Activated CD4-positive, alpha-beta T cell treated with anti-CD3 and anti-CD28 coated beads, Interleukin-2, amount 10 ng/mL, durations not matched to agents 7 days and 5 days (primary cell): ENCODE measurements around the gene ARHGEF7. TPM values are rescaled to one million over a fixed set of nuclear protein-coding genes. Genes with fewer than 3 reads are reported as not detected.
"Not testable (repeated sequence)": the region's sequence is repeated elsewhere in the genome, so short reads cannot be mapped to it uniquely, and the experiment has no call there.

ENCODE experiments used
- CTCF ChIA-PET: fragments of 350-600 bp; sonication (Branson Sonifier 250); formaldehyde crosslinking; loops from one replicate; lab custom pipeline; 2021; ENCODE audit warnings: antibody characterized with exemption; lab: Charles Lee
- POLR2A ChIA-PET: fragments of 350-600 bp; sonication (Branson Sonifier 250); formaldehyde crosslinking; loops from one replicate; lab custom pipeline; 2021; ENCODE audit warnings: antibody characterized with exemption; lab: Charles Lee
- DNase-seq: peaks from one replicate; pipeline ENCODE4 v3.0.0-alpha.2; 2020
- H3K27ac Mint-ChIP-seq: one replicate; pipeline ENCODE4 v1.8.0; 2021; ENCODE audit warnings: mild to moderate bottlenecking, moderate library complexity, mixed read lengths
- H3K27me3 Mint-ChIP-seq: one replicate; pipeline ENCODE4 v1.8.0; 2021; ENCODE audit warnings: mixed read lengths
- H3K36me3 Mint-ChIP-seq: one replicate; pipeline ENCODE4 v1.8.0; 2021; ENCODE audit warnings: low read depth, mixed read lengths
- H3K4me1 Mint-ChIP-seq: one replicate; pipeline ENCODE4 v1.8.0; 2021; ENCODE audit warnings: mixed read lengths
- H3K4me3 Mint-ChIP-seq: one replicate; pipeline ENCODE4 v1.8.0; 2021; ENCODE audit warnings: mild to moderate bottlenecking, moderate library complexity, mixed read lengths
- H3K9me3 Mint-ChIP-seq: one replicate; pipeline ENCODE4 v1.8.0; 2021; ENCODE audit warnings: mixed read lengths
- total RNA-seq, 2 experiments: library from RNA; stranded (reverse); gene quantifications; one replicate each; pipeline ENCODE4 v1.2.3, GENCODE V29; 2021

ARHGEF7 gene
- total RNA-seq, 2 experiments from 2014 or later, result 64.5 to 72.2 TPM

DNA sequence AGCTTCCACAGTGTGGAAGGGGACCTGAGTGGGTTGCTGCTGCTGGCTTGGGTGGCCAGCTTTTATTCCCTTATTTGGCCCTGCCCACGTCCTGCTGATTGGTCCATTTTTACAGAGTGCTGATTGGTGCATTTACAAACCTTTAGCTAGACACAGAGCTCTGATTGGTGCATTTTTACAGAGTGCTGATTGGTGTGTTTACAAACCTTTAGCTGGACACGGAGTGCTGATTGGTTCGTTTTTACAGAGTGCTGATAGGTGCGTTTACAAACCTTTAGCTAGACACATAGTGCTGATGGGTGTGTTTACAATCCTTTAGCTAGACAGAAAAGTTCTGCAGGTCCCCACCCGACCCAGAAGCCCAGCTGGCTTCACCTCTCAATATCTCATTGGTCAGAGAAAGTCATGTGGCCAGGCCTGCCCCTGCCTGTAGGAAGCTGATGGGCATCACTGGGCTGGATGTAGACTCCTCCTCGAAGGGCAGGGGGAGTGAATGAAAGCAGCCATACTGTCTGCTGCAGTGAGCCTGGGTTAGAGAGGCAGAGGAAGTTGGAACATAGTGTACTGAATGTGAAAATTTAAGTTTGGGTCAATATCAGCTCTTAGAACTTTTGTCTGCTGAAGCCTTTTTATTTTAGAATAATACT, 83.7 kb downstream of the ARHGEF7 start:
- H3K27me3 Mint-ChIP-seq, H3K27ac Mint-ChIP-seq, H3K4me3 Mint-ChIP-seq, POLR2A ChIA-PET, H3K9me3 Mint-ChIP-seq, DNase-seq: not testable (repeated sequence)
- Mint-ChIP-seq H3K4me1 (peaks cover 48% of the 10 kb centered on the region), H3K36me3 (peaks cover 50% of the 10 kb centered on the region)
- CTCF ChIA-PET, result interaction anchor here (0.7 to 1.3 kb wide), 2 partner anchors 9 to 19 kb away, joined by 3 read pairs; no protein-coding TSS in a partner anchor

DNA sequence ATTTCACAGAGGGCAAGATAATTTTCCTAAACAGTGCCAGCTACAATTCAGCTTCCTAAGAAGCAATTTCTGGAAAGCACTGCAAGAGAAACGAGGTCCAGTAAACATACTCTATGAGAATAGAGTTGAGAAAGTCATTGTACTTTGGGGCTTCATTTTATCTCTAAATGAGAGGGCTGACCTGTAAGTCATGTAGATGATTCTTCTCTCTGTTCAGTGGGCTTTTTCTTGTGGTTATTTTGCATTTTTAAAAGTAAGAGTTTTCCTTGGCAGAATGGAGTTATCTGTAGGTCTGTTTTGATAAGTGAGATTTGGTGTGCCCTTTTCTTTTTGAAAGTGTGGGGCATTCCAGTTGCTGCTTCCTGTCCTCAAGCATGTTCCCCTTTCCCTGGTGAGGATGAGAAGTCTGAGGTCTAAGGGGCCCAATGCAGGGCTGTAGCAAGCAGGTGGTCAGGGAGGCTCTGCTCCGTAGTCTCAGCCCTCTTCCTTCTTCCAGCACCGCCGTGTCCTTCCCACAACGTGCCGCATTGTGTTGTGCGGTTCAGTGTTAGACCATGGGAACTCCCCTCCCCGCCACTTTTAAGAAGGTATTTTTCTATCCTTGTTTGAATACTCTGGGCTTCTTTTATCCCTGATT, 86.3 kb downstream of the ARHGEF7 start:
- ChIA-PET CTCF (interaction anchor here (1.5 kb wide), 1 partner anchor 18 kb away, joined by 3 read pairs; no protein-coding TSS in a partner anchor), POLR2A (no interaction called here)
- no peak overlapping the region for H3K27ac Mint-ChIP-seq

DNA sequence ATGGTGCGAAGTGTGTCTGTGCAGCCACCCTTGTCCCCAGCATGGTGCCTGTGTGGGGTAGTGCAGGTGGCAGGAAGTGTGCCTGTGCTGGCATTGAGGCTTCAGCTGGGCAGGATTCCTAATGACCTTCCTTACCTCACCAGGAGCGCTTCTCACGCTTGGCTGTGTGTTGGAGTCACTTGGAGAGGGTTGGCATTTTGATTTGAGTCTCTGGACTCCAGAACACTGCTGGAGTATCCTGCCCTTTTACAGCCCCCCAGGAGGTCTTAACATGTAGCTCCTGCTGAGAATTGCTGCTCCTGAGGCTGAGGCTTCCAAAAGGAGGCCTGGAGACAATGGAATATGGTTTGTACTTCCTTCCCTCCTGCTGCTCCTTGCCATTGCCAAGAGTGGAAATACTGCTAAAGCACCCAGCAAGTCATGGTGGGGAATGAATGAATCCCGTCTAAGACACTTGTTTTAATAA, 87.1 kb downstream of the ARHGEF7 start:
- H3K27me3 Mint-ChIP-seq, result no peaks in the 10 kb centered on the region
- H3K36me3 Mint-ChIP-seq, result peaks cover 45% of the 10 kb centered on the region
- no peak overlapping the region for H3K4me3 Mint-ChIP-seq
- ChIA-PET CTCF (interaction anchor here (0.7 kb wide), 1 partner anchor 347 kb away, joined by 3 read pairs; no protein-coding TSS in a partner anchor), POLR2A (no interaction called here)
- DNase-seq, result no peak
- no peak overlapping the region for H3K27ac Mint-ChIP-seq
- peaks cover 50% of the 10 kb centered on the region for H3K4me1 Mint-ChIP-seq
- peaks cover 9% of the 10 kb centered on the region for H3K9me3 Mint-ChIP-seq

More for the DNA sequence above, 86.3 kb downstream of the ARHGEF7 start:
- Mint-ChIP-seq H3K4me3 (no peak overlapping the region), H3K36me3 (peaks cover 48% of the 10 kb centered on the region), H3K27me3 (no peaks in the 10 kb centered on the region), H3K4me1 (peaks cover 50% of the 10 kb centered on the region), H3K9me3 (peaks cover 9% of the 10 kb centered on the region)
- no peak for DNase-seq

DNA sequence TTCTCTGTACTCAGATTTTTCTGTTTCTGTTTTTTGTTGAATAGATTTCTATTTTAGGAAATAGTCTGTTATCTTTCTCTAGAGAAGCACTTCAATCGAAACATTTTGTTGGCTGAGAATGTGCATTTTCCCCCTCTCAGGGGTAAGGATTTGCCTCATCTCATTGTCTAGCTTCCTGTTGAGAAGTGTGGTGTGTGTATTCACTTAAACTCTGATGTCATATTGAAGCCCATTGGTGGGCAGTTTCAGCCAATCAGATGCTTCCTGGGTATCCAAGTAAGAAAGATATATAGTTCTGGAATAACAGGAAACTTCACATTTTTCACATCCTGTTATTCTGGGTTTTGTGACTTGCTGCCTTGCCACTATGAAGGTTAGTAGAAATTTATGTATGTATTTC, 87.6 kb downstream of the ARHGEF7 start:
- Mint-ChIP-seq H3K27me3 (no peaks in the 10 kb centered on the region), H3K27ac (no peak overlapping the region), H3K4me3 (no peak overlapping the region), H3K4me1 (peaks cover 52% of the 10 kb centered on the region), H3K36me3 (peaks cover 39% of the 10 kb centered on the region), H3K9me3 (peaks cover 5% of the 10 kb centered on the region)
- ChIA-PET CTCF (interaction anchor here (0.7 to 1.0 kb wide), 2 partner anchors 135 to 347 kb away, joined by 3 to 8 read pairs; no protein-coding TSS in a partner anchor), POLR2A (no interaction called here)
- DNase-seq, result no peak

DNA sequence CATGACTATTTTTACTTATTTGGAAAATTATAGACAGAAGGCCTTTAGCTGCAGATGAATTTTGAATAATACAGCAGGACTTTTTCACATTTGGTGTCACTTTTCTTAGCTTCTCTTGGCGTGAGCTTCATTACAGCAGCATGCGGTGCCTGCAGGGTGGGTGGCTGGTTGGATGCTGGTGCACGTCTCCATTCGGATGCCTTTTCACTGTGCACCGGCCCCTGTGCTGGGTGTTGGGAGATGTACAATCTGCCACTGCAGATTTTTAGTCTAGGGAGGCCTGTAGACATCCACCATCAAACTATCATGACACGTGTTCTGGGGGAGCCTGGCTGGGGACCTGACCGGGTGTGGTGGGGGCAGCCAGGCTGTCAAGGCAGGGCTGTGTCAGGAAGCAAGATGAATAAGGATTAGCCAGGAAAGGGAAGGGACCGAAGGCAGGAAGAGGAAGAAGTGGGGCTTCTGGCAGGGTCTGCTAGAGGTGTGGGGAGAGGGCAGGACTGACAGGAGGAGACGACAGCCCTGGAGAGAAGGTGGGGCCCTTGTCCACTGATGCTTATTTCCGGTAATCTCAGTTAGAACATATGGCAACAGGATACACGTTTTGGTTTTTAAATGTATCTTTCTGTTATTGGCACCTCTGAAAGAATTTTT, 88.8 kb downstream of the ARHGEF7 start:
- H3K4me1 Mint-ChIP-seq, result peaks cover 51% of the 10 kb centered on the region
- peaks cover 29% of the 10 kb centered on the region for H3K36me3 Mint-ChIP-seq
- no peak overlapping the region for H3K4me3 Mint-ChIP-seq
- H3K27ac Mint-ChIP-seq, result peak overlapping the region; percentile 12
- no peaks in the 10 kb centered on the region for H3K9me3 Mint-ChIP-seq
- H3K27me3 Mint-ChIP-seq, result no peaks in the 10 kb centered on the region
- ChIA-PET POLR2A (no interaction called here), CTCF (interaction anchor here (1.0 kb wide), 1 partner anchor 136 kb away, joined by 8 read pairs; no protein-coding TSS in a partner anchor)
- DNase-seq, result no peak

DNA sequence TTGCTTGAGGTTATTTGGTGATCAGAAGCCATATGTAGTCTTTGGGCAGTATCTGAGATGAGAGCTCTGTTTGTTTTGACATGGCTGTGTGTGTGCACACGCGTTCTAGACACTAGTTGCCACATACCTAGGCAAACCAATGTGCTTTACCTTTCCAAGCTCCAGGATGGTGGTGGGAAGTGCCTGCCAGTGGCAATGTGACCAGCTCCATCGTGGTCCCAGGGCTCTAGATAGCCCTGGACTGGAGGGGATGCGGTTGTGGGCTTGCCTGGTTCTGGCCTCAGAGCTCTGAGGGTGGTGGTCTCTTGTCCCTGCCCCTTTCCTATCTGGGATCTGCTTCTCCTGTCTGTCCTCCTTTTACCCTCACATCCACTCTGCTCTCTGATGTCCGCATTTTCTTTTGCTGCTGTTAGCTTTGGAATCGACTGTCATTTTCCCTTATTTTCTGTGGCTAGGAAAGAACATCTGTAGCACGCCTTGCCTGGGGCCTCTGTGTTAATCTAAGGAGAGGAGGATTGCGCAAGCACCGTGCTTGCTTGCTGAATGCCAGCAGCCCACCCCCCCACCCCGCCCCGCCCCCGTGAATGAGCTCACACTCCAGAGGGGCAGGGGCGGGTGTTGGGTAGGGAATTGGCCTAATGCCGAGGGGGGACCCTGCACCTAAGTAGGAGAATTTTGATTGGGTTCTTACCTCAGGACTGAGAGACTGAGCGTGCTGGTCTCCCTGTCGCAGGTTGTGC, 89.5 kb downstream of the ARHGEF7 start:
- ChIA-PET CTCF (no interaction called here), POLR2A (no interaction called here)
- Mint-ChIP-seq H3K27ac (peak overlapping the region; percentile 27), H3K9me3 (no peaks in the 10 kb centered on the region), H3K4me3 (no peak overlapping the region), H3K4me1 (peaks cover 47% of the 10 kb centered on the region), H3K27me3 (no peaks in the 10 kb centered on the region), H3K36me3 (peaks cover 24% of the 10 kb centered on the region)
- no peak for DNase-seq

DNA sequence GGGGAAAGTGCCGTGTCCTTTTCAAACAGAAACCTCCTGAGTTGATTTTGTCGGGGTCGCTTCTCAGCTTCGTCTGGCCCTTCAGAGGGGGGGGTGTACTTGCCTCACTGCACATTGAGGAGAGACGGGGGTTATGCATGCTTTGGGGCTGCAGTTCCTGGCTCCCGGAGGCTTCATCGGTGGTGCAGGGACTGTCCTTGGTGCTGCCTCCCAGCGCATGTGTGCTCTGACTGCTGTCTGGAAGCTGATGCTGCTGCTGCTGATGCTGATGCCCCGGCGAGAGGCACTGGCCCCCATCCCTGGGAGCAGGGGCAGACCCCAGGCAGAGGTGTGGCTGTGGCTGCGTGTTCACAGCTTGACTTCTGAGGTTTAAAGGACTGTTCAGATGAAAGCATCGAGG, 91.0 kb downstream of the ARHGEF7 start:
- H3K27ac Mint-ChIP-seq, result no peak overlapping the region

DNA sequence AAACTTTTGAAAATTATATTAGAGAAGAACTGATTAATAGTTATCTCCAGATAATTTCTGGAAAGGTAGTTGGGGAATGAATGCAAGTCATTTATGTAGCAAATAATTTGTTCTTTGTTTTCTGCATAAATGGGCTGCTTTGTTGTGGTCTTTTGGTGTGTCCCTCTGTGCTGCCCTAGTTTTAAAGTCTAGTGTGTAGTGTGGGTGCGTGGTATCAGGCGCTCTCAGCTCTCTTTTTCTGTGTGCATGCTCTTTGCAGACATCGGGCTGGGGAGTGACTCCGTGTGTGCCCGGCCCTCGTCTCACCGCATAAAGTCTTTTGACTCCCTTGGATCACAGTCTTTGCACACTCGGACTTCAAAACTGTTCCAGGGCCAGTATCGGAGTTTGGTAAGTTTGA, 94.5 kb downstream of the ARHGEF7 start:
- H3K36me3 Mint-ChIP-seq, result peaks cover 18% of the 10 kb centered on the region
- peaks cover 13% of the 10 kb centered on the region for H3K4me1 Mint-ChIP-seq
- H3K27me3 Mint-ChIP-seq, result no peaks in the 10 kb centered on the region
- H3K4me3 Mint-ChIP-seq, result no peak overlapping the region
- ChIA-PET POLR2A (no interaction called here), CTCF (no interaction called here)
- H3K9me3 Mint-ChIP-seq, result no peaks in the 10 kb centered on the region
- DNase-seq, result no peak
- no peak overlapping the region for H3K27ac Mint-ChIP-seq

More for the DNA sequence above, 91.0 kb downstream of the ARHGEF7 start:
- H3K36me3 Mint-ChIP-seq, result peaks cover 16% of the 10 kb centered on the region
- ChIA-PET CTCF (interaction anchor here (0.9 kb wide), 1 partner anchor 138 kb away, joined by 3 read pairs; no protein-coding TSS in a partner anchor), POLR2A (no interaction called here)
- no peak for DNase-seq
- H3K27me3 Mint-ChIP-seq, result no peaks in the 10 kb centered on the region
- H3K9me3 Mint-ChIP-seq, result no peaks in the 10 kb centered on the region
- no peak overlapping the region for H3K4me3 Mint-ChIP-seq
- H3K4me1 Mint-ChIP-seq, result peaks cover 37% of the 10 kb centered on the region

DNA sequence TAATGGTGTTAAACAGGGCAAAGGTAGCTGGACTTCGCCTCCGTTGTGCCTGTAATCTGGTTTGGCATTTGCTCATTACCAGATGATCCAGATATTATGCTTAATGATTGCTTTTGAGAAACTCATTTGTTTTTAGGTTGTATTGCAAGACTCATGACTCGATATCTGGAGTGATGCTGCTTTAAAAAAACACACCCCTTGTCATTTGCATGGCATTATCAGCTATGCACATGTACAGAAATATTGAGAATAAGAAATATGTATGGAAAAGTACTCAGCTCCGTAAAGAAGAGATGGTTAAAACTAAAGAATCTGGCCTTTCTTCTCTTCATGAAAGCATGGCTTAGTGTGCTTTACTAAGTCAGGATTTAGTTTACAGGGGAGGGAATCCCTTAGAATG, 95.0 kb downstream of the ARHGEF7 start:
- ChIA-PET POLR2A (no interaction called here), CTCF (no interaction called here)
- Mint-ChIP-seq H3K4me1 (peaks cover 12% of the 10 kb centered on the region), H3K9me3 (no peaks in the 10 kb centered on the region), H3K36me3 (peaks cover 18% of the 10 kb centered on the region), H3K27me3 (no peaks in the 10 kb centered on the region), H3K4me3 (no peak overlapping the region), H3K27ac (no peak overlapping the region)
- no peak for DNase-seq

DNA sequence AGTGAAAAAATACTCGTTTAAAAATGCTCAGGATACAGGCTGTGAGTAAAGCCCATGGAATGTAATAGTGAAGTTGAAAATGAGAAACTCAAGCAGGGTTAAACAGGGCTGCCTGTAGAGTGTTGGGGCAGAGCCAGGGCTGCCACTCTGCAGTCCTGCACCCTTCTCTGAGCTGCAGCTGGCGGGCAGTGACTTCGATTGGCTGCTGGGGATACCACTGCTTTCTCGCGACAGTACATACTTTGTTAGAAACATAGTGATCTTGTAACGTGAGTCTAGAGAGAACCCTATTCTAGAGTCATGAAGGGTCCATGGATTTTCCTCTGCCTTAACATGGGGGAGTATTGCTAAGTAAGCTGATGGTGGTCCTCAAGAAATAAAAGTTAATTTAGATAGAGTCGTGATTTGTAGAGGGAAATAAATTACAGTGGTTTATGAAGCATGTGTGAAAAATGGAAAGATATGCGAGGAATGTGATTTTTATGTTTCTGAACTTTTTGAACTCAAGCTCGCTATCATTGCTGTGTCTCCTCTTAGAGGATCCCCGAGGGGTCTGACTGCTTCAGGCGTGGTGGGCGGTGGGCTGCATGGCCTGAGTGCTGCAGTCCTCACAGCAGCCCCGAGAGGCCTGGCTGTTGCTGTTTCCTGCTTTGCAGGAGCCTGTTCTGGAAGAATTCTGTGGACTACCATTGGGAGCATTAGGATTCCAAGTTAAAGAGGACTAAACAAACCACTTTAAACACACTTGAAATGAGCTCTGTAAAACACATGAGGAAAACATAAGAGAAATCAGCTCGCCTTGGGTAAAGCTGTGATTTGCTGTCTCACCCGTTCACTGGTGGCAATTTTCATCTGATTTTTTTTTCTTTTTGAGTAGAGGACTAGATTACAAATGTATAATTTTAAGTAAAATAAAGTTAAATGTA, 95.7 kb downstream of the ARHGEF7 start:
- DNase-seq, result no peak
- Mint-ChIP-seq H3K9me3 (no peaks in the 10 kb centered on the region), H3K27ac (peak overlapping the region; percentile 34), H3K4me1 (peaks cover 16% of the 10 kb centered on the region), H3K27me3 (no peaks in the 10 kb centered on the region), H3K4me3 (no peak overlapping the region), H3K36me3 (peaks cover 15% of the 10 kb centered on the region)
- POLR2A ChIA-PET, result no interaction called here
- CTCF ChIA-PET, result interaction anchor here (1.6 kb wide), 1 partner anchor 143 kb away, joined by 5 read pairs; no protein-coding TSS in a partner anchor

DNA sequence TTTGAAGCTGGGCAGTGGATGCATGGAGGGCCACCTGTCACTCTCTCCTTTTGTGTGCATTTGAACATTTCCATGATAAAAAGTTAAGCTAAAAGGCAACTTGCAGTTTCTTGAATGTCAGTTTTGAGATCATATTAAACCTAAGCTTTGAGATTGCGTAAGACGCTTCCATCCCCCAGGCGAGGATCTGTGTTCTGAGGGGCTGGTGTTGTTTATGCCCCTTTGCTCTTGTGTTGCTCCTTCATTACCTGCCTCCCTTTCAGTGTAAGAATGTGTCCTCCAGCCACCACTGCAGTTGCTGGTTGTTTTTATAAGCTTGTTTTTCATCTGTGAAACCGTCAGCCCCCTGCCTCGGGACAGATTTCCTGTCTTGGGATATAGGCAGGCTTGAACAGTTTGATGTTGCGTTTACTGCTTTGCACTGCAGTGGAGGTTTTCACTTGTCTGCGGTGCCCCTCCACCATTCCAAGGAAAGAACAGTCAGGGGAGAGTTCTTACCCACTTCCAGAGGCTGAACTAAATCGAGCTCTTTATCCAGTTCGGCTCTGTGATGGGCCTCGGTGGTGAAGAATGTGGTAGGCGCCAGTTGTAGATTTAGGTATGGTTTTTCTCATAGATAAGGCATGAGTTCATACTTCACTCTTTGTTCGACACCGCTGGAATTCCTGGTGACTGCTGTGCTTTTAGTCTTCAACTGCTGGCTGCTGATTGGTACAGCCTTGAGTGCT, 96.8 kb downstream of the ARHGEF7 start:
- DNase-seq, result no peak
- ChIA-PET POLR2A (no interaction called here), CTCF (interaction anchor here (1.6 kb wide), 1 partner anchor 144 kb away, joined by 5 read pairs; no protein-coding TSS in a partner anchor)
- Mint-ChIP-seq H3K27me3 (no peaks in the 10 kb centered on the region), H3K9me3 (no peaks in the 10 kb centered on the region), H3K36me3 (peaks cover 11% of the 10 kb centered on the region), H3K27ac (no peak overlapping the region), H3K4me1 (peaks cover 18% of the 10 kb centered on the region), H3K4me3 (no peak overlapping the region)
